ENCODE data around the gene CREB3L4. TPM values are rescaled to one million over a fixed set of nuclear protein-coding genes. Genes with fewer than 3 reads are reported as not detected.

Gene CREB3L4
- total RNA-seq (2014; rRNA removed; shearing (Covaris generic)): 9.6 and 13.3 TPM in 2 replicates

DNA sequence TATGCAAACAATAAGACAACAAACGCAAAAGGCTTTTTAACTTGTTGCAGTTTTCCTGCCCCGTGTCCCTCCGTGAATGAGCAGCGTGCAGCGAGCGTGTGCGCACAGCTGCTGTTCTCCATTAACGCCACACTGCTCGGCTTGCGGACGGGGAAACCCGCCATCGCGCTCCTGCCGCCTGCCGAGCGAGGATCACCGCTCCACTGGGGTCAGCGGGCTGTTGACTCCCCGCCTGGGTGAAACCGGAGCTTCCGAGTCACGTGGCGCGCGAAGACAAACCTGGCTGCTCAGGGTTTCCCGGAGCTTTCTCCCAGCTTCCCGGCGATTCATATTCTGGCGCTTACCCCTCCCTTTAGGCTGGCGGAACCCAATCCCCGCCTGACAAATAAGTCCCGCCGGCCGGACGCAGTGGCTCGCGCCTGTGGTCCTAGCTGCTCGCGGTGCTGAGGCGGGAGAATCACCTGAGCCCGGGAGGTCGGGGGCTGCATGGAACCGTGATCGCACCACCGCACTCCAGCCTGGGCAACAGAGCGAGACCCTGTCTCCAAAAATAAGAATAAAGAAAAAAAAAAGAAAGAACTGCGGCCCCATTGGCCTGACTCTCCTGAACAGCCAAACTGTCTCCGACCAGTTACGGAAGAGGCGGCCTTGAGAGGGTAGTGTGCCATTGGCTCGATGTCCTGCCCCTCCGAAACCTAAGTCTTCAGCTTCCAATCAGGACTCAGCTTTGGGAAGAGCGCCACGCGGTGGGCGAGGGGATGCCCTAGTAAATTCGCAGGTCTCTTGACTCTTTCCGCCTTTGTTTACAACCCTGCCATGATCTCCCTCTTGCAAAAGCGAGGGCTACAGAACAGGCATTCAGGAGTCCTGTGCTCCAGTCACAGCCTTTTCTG is at the start of gene CREB3L4:
CREB3L4 (plus strand) TSS at position 796 of the 893 bp plus-strand sequence. CDS start 624 bp downstream, outside the sequence.
- DNase-seq (ENCODE audit: low spot score): peak; percentile 98

- no peak for DNase-seq (ENCODE audit: low spot score)
Observed at GRCh38 chr1:153919876-153920852, 47.5 kb upstream of the CREB3L4 start.

DNA sequence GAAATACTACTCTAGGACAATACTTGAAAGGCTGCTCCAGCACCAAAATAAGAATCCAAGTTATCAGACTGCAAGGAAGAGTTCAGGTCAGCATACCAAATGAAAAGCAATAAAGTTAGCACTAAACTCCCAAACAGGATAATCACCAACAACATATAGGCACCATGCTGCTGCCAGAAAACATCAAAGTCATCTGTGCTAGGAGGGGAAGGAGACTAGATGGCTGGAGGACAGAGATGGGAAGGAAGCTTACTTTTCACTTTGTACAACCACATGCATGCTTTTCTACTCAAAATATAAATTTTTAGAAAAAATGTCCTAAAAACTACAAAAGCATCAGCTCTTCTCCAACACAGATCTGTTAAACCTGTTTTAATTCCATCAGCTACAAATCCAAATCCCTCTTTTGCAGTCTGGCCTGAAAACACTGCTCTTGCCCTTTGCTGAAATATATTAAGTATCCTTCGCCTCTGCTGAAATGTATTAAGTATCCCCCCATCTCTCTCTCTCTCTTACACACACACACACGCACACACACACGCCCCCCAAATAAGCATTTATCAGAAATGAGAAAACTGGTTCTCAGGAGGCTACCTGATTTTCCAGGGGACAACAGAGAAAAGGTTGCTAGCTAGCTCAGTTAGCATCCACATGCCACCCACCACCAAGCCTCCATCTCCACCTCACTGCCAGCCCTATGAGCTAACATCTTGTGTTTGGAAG is 46.5 kb upstream of the CREB3L4 start:
- DNase-seq (ENCODE audit: low spot score): no peak

DNA sequence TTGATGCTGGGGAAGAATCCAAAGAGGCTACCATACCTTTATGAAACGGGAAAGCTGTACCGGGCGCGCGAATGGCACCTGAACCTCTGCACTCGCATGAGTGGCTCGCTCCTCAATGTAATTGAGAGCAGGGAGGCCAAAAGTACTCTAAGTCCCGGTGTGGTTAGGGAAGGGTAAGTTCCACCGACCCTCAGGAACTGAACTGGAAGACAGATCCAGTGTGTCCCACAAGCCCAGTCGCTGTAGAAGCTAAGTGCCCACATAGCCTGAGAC is 46.0 kb upstream of the CREB3L4 start:
- DNase-seq (ENCODE audit: low spot score): no peak

- DNase-seq (ENCODE audit: low spot score): no peak
Observed at GRCh38 chr1:153922076-153922971, 45.4 kb upstream of the CREB3L4 start.

GRCh38 chr1:153922972-153923925 is 44.5 kb upstream of the CREB3L4 start, which contains the start of gene GATAD2B:
GATAD2B (minus strand) TSS chr1:153922972; CDS start chr1:153828347, 94,625 bp downstream.
- DNase-seq (ENCODE audit: low spot score): peak; percentile 99

DNA sequence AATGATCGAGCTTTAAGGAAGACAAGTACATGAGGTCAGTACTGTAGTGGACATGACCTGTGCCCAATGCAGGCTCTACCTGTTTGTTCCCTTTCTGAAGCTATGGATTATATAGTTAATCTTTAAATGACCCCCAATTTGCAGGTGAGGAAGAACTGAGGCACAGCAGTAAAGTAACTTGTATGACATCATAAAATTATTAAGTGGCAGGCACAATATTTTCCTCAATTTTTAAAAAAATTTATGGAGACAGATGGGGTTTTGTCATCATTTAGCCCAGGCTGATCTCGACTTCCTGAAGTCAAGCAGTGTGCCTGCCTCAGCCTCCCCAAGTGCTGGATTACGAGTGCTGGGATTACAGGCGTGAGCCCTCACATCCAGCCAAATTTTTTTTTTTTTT is 41.3 kb upstream of the CREB3L4 start:
- no peak for DNase-seq (ENCODE audit: low spot score)

DNA sequence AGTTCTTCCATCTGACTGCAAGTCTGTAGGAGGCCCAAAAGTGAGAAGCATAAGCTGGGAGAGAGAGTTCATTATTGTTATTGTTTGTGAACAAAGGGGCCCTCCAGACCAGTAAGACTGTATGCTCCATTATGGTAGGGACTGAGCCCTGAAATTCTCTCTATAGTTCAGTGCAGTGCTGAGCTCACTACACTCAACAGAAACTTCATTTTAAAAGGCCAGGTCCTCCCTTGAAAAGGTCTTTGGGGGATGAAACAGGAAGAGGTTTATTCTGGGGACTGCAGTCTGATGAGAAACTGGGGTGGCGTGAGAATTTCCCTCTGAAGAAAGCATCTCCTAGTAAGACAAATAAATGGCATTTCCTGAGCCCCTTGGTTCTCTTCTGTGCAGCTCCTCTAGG is 39.5 kb upstream of the CREB3L4 start:
- no peak for DNase-seq (ENCODE audit: low spot score)

DNA sequence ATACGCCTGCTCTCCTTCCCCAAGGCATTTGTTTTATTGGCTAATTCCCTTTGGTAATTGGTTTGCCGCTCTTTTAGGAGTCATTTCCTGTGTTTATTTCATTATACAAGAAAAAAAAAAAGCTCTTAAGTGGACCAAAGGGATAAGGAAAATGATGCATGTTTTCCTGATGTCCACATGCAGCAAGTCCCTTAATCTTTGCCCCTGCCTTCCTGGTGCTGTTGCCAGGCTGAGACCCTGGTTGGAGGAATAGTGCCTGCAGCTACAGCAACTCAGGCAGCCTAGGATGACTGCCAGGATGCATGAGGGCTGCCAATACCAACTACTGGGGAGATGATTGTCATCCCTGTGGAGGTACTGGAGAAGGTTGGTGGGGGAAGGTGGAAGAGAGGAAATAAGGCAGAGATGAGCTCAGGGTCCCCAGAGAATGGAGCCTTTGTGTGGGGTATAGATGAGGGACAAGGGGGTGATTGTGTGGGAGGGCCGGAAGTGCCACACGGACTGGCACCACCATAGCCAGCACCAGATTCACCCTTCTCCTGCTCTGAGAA is 38.8 kb upstream of the CREB3L4 start:
- DNase-seq (ENCODE audit: low spot score): no peak

GRCh38 chr1:153929426-153929825 is 38.3 kb upstream of the CREB3L4 start:
- no peak for DNase-seq (ENCODE audit: low spot score)

DNA sequence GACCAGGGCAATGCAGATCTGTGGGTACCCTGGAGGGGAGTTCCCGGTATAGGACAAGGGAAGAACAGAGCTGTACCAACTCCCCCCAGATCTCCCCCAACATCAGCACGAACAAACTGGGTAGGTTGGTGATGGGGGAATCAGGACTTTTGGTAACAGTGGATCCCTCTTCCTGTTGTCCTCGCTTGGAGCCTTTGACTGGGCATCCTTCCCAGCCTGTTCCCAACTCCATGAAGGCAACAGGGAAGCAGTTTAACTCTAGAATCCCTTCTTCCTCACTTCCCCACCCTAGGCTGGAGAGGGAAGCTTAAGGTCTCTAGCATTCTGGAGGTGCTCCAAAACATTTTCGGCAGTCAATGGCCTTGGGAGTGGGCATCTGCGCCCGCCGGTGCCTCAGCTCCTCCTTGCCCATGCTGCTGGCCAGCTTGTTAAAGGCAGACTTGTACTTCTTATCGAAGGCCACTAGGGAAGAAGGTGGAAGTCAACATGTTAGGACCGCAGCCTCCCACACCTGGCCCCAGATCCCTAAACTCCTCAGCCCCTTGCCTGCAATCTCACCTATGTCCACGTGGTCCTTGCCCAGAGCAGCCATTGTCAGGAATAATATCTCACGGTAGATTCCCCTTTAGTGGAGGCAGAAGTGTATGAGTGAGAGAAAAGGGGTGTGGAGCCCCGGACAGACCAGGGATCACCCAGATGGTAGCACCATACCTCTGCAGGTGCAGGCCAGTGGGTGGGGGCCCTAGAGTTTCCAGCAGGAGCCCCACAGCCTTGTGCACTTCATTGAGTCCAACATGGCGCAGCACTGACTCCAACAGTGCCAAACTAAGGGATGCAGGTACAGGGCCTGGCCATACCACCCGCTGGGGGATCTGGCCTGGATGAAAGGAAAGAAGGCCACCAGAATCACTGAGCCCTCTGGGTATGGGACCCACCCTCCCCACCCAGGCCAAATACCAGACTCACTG is 37.4 kb upstream of the CREB3L4 start:
- DNase-seq (ENCODE audit: low spot score): no peak

- DNase-seq (ENCODE audit: low spot score): no peak
Observed at GRCh38 chr1:153932156-153933131, 35.3 kb upstream of the CREB3L4 start.

DNA sequence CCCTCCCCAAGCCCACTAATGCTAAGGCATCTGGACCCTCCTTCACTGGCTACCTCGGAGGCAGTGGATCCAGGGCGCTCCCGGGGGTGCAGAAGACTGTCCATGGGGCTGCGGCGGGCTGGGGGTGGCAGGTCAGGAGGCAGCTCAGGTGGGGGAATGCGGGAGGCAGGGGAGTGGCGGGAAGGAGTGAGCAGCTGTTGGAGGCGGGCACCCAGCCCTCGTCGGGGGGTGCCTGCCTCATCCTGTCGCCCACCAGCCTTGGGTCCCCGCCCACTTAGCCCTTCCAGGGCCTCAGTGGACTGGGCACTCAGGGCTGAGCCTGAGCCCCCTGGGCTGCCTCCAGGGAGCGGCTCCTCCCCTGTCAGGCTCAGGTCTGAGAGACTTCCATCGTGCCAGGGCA is 34.3 kb upstream of the CREB3L4 start:
- DNase-seq (ENCODE audit: low spot score): no peak

DNA sequence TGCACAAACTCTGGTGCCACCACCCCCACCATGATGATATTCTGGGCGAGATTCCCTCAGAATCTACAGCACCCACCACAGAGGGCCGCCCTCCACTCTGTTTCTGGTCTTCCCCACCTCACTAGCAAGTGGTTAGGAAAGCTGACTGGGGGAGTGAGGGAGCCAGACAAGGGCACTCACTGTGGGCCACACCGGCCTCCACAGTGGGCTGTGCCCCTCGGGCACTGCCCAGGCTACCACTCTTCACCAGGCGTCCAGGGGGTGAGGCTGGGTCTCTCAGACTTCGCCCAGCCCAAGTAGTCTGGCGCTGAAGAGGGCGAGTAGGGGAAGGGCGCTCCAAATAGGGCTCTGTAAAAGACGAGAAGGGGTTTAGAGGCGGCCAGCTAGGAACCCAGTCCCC is 33.7 kb upstream of the CREB3L4 start:
- DNase-seq (ENCODE audit: low spot score): no peak

- DNase-seq (ENCODE audit: low spot score): no peak
Observed at GRCh38 chr1:153934746-153935145, 33.0 kb upstream of the CREB3L4 start.

GRCh38 chr1:153936011-153936802 is 31.5 kb upstream of the CREB3L4 start:
- no peak for DNase-seq (ENCODE audit: low spot score)
